GM20000 (cell line): ENCODE data around the gene NASP.

Source experiments
- DNase-seq: peaks from one replicate; pipeline ENCODE4 v3.0.0; 2012; ENCODE audit warnings: low spot score
- CTCF ChIP-seq: IDR thresholded peaks from 2 replicates; pipeline ENCODE4 v1.5.1; 2012; ENCODE audit warnings: mild to moderate bottlenecking, control low read depth; ENCODE audit errors: extremely low read depth, missing control alignments

Gene NASP

GRCh38 chr1:45610589-45611226 is 26.9 kb downstream of the NASP start:
- TF ChIP-seq CTCF = no peak
- no peak for DNase-seq

GRCh38 chr1:45612941-45613579 is 29.2 kb downstream of the NASP start:
- DNase-seq = no peak
- no peak for TF ChIP-seq CTCF

- TF ChIP-seq CTCF = no peak
- DNase-seq = no peak
These were observed 32.0 kb downstream of the NASP start for GRCh38 chr1:45615885-45616284.

- DNase-seq = no peak
- TF ChIP-seq CTCF = no peak
These were observed 33.8 kb downstream of the NASP start for GRCh38 chr1:45617618-45618017.

GRCh38 chr1:45619149-45619921 is 35.5 kb downstream of the NASP start:
- no peak for DNase-seq
- no peak for TF ChIP-seq CTCF

GRCh38 chr1:45620588-45621500 is 37.0 kb downstream of the NASP start:
- peak; percentile 21 for DNase-seq
- TF ChIP-seq CTCF = no peak
